ENCODE measurements around the gene PATZ1.

DNA sequence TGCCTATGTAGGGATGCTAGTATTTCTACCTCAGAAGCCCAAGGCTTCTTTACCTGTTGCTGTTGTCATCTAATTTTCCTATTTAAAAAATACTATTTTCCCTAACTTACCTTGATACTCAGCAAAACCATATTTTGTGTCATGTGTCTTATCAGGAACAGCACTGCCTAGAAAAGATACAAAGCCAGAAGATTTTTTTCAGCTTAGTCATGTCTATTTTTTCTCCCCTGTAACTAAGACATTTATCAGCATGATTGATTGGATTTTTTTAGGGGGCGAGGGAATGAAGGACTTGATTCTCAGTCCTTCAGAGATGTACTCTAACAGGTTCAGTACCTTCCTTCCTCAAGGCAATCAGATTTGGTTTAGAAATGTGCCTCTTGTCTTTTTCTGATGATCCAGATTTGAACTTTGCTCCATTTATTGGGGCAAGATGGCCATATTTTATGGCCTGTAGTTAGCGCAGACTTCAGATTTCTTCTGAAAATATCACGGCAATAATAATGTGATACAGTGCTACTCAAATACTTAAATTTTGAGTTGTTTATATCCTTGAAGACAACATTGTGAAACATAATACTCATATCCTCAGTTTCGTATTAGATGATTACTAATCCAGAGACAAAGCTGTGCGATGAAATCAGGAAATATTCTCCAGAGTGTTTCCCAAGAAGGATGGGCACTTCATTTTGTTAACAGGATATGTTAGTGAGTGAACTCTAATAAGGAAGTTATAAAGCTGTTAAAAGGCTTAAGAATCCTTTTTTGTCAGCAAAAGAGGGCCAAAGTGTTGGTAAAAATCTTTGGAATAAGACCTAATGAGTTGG is 50.1 kb downstream of the PATZ1 start:
- TF ChIP-seq, protein P1, sequence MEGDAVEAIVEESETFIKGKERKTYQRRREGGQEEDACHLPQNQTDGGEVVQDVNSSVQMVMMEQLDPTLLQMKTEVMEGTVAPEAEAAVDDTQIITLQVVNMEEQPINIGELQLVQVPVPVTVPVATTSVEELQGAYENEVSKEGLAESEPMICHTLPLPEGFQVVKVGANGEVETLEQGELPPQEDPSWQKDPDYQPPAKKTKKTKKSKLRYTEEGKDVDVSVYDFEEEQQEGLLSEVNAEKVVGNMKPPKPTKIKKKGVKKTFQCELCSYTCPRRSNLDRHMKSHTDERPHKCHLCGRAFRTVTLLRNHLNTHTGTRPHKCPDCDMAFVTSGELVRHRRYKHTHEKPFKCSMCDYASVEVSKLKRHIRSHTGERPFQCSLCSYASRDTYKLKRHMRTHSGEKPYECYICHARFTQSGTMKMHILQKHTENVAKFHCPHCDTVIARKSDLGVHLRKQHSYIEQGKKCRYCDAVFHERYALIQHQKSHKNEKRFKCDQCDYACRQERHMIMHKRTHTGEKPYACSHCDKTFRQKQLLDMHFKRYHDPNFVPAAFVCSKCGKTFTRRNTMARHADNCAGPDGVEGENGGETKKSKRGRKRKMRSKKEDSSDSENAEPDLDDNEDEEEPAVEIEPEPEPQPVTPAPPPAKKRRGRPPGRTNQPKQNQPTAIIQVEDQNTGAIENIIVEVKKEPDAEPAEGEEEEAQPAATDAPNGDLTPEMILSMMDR (IDR thresholded peaks at IDR 0.05), result no peak
- peak in 1 of 3 donors; percentile 39 for TF ChIP-seq POLR2AphosphoS5 (IDR thresholded peaks at IDR 0.05)

Data from transverse colon (tissue), 4 donors.